HG02884 (cell line): ENCODE data around the gene CXADR.
A peak's percentile ranks its signal among the peaks of the same experiment; 100 is the strongest.
"Not testable (repeated sequence)": the region's sequence is repeated elsewhere in the genome, so short reads cannot be mapped to it uniquely, and the experiment has no call there.

Experiments
- ATAC-seq: cut with Tn5 transposase; IDR thresholded peaks from one replicate; pipeline ENCODE4 v1.9.1; 2021; ENCODE audit warnings: mild to moderate bottlenecking, moderate library complexity; ENCODE audit not compliant: unreplicated experiment

The CXADR gene

GRCh38 chr21:17501107-17502006, 11.5 kb upstream of the CXADR start:
- no peak for ATAC-seq

- not testable (repeated sequence) for ATAC-seq
Observed at GRCh38 chr21:17502985-17503384, 9.9 kb upstream of the CXADR start.

GRCh38 chr21:17506951-17507350, 5.9 kb upstream of the CXADR start:
- no peak for ATAC-seq

DNA sequence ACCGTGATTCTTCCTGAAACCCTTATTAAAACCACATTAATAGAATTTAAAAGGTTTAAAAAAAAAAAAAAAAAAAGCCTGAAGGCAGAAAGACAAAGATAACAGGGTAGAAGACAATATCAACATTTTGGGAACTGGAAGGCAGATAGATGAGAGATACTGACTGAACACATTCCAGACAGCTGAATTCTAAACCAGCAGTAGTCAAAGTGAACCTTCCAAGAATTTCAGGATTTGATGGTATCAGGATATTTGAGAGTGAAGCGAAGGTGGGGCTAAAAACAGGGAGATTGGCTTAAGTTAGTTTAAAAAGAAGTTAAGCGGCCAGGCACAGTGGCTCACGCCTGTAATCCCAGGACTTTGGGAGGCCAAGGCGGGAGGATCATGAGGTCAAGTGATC, 5.3 kb upstream of the CXADR start:
- ATAC-seq = no peak

GRCh38 chr21:17513214-17514123, 626 bp downstream of the CXADR start:
- peak; percentile 23 for ATAC-seq

DNA sequence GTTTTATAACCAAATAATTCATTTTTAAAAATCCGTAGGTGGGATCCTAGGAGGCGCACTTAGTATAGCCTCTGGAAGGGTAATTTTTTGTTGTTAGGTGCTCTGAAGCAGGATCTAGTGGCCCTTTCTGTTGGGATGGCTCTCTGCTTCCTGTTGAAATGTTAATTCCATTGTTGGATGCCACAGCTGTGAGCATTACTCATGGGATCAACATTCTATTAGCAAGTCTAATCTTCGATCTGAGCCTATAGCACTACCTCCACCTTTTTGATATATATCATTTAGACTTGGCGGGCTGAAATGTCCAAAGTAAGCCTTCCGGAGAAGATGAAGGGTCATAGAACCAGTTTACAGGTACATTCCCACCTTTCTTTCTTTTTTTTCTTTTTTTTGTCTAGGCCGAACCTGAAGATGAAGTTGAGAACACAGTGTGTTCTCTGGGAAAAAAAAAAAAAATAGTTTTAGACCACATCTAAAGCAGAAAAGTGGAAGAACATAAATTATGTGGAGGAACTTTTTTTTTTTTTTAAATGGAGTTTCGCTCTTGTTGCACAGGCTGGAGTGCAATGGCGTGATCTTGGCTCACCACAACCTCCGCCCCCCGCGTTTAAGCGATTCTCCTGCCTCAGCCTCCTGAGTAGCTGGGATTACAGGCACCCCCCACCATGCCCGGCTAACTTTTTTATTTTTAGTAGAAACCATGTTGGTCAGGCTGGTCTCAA, 1.4 kb downstream of the CXADR start:
- no peak for ATAC-seq

- not testable (repeated sequence) for ATAC-seq
Observed at GRCh38 chr21:17517008-17517407, 4.2 kb downstream of the CXADR start.

DNA sequence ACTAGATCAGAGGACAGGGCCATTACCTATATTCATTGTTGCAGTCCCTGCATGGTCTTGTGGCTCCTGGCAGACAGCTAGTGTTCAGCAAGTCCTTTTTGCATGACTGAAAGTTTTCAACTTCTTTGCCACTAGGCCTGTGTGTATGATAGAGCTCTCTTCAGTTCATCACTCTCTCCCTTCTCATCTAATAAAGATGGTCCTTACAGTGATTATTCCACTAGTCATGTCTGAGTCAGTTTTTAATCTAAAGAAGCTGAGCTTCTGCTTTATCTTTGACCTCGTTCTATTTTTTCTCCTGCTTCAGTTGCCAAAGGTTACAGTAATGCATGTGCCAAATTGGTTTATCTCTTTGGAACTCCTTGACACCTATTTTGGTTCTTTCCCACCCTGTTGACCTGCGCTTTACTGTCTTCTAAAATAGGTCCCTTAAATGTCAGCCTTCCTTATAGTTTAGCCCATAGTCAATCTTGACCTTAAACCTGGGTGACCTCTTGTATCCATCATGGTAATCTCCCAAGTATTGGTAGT, 6.4 kb downstream of the CXADR start:
- no peak for ATAC-seq

GRCh38 chr21:17519965-17520609, 7.2 kb downstream of the CXADR start:
- no peak for ATAC-seq

DNA sequence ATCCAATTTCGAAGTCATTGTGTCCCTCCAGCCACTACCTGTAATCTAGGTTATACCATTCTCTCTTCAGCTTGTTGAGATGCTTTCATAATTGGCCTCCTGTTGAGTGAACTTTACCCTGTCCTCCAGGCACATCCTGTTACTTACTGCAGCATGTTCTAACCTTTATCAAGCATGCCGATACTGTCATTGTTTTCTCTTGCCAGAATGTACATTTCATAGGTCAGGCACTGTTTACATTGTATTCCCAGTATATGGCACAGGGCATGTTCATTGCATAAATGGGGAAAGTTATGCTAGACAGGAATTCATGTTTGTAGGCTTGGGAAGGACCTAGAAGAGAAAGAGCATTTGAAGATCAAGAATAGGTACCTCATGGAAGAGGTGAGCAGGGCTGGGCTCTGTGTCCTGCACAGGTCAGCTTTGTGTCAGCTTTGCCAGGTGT, 10.2 kb downstream of the CXADR start:
- ATAC-seq = no peak

GRCh38 chr21:17523979-17524494, 11.2 kb downstream of the CXADR start:
- ATAC-seq = not testable (repeated sequence)

GRCh38 chr21:17524635-17525034, 11.8 kb downstream of the CXADR start:
- no peak for ATAC-seq

DNA sequence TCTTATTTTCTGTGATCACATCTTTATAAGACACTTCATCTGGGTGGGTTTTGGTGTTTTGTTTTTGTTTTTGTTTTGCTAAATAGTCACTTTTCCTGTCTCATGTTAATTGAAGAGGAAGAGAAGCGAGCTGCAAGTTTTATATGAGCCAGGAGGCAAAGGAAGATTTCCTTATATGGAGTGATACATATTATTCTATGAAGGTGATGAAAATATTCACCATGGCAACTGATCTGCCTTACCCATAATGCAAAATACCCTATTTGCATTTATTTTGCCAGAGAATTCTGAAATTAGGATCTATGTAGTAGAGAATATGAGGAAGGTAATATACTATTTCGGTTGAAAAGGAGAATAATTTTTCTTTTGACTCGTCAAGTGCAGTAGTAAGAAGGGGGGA, 13.9 kb downstream of the CXADR start:
- ATAC-seq = no peak

DNA sequence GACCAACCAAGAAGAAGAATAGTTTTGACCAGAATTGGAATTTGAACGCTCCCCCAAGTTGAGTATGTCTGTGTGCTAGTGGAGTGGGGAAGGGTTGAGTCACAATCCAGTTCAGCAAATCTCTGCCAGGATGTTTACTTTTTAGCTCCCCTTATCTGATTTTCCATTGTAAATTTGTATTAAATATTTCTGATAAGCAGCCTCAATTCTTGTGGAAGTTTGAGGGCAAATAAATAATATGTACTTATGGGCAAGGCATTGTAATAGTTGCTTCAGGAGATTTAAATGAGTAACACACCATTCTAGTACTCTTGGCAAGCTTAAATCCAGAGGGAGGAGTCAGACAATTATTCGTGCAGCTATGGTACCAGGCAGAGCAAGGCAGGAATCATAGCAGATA, 14.4 kb downstream of the CXADR start:
- no peak for ATAC-seq

DNA sequence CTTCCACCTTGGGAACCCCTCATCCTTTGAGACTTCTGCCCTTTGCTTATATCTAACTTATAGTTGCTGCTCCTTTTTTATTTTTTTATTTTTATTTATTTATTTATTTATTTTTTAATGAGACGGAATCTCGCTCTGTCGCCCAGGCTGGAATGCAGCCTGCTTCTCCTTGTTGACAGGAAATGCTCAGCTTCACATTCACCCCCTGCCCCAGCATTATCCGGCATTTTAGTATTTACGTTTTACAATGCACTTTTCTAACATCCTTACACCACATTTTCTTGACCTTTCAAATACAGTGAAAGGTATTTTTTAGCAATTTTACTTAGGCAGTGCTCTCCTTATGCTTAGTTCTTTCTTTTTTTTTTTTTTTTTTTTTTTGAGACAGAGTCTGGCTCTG, 14.9 kb downstream of the CXADR start:
- ATAC-seq = no peak

- ATAC-seq = no peak
Observed at GRCh38 chr21:17529648-17530047, 16.8 kb downstream of the CXADR start.

DNA sequence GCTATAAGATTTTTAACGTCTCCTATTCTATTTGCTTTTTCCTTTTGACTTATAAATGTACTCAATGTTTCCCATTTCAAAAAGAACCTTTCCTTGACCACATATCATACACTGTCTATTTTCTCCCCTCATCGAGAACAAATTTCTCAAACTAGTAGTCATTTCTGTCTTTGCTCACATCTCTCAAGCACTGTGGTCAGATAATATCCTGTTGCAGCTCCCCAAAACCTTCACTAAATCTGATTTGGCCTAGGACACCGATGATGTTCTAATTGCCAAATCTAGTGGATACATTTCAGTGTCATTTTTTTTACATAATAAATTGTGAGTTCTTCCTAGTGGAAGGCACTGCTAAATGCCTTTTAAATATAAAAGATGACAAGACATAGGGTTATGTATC, 19.4 kb downstream of the CXADR start:
- peak; percentile 60 for ATAC-seq

- ATAC-seq = no peak
Observed at GRCh38 chr21:17536381-17536780, 23.5 kb downstream of the CXADR start.

DNA sequence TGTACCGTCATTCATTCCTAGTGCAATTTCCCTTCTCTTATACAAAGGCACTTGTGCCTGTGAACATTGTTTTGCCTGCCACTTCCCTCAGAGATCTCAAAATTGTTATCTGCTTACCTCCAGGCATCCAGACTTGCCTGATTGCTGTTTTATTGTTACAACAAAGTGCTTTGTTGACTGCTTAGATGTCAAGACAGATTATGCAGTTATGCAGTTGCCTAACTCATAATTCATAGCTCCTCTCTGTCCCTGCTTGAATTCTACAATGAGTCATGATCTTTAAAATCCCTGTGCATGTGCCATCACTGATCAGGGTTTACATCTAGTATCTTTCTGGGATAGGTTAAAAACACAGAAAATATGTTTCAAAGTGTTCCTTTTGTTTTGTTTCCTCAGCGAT, 24.5 kb downstream of the CXADR start:
- no peak for ATAC-seq

DNA sequence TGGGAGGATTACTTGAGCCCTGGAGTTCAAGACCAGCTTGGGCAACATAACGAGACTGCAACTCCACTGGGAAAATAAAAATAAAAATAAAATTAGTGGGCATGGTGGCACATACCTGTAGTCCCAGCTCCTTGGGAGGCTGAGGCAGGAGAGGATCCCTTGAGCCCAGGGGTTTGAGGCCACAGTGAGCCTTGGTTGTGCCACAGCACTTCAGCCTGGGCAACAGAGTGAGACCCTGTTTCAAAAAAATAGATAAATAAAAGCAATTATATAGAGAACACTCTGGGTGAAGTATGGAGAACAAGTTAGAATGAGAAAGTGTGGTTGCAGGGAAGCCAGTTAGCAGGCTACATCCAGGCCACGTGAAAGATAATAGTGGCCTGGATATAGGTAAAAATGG, 25.7 kb downstream of the CXADR start:
- no peak for ATAC-seq
